Gastrocnemius medialis (tissue), 4 donors: ENCODE results near the gene MEG3.

ENCODE experiments used
- CTCF ChIP-seq, 5 experiments: fragments of 450-650 bp in 3 of 5; fragments of 200-600 bp in 2 of 5; sonication (generic) in 2 of 5; IDR thresholded peaks in 4 of 5; conservative IDR thresholded peaks in 1 of 5; 1 replicate in 4 of 5; 2 replicates in 1 of 5; pipeline ENCODE4 v1.5.1; 2016 to 2019; ENCODE audit warnings: antibody characterized with exemption in 5 of 5, mild to moderate bottlenecking in 3 of 5, moderate library complexity in 3 of 5
- POLR2A ChIP-seq, 2 donors: fragments of 450-650 bp; IDR thresholded peaks; one replicate each; pipeline ENCODE4 v1.6.1; 2017; ENCODE audit warnings: antibody characterized with exemption in 2 of 2, mild to moderate bottlenecking in 2 of 2, moderate library complexity in 2 of 2

GRCh38 chr14:100844846-100845245 lies 18.9 kb downstream of the MEG3 start:
- no peak for TF ChIP-seq CTCF (IDR thresholded peaks at IDR 0.05 in 4 of 5, conservative IDR thresholded peaks at IDR 0.05 in 1 of 5)
- no peak for TF ChIP-seq POLR2A (IDR thresholded peaks at IDR 0.05)
